ENCODE data around the gene HES5. TPM values are rescaled to one million over a fixed set of nuclear protein-coding genes. Genes with fewer than 3 reads are reported as not detected.

HES5 gene
- total and polyA plus RNA-seq, 2 of the 13 experiments (the other 11 are each of a cell fraction or from before 2014, with no cell fraction given) = not detected

- no peak for DNase-seq (ENCODE audit: low spot score)
- no peak for FAIRE-seq
- H3K9me3 ChIP-seq (ENCODE audit: low read length) = no peaks in the 10 kb centered on the region
- BruUV-seq (replicated peaks) = no TSS peak
- 0 out of 3 replicates have a peak, but pooled peaks have one; percentile 2 for ATAC-seq
- ChIA-PET CTCF (ENCODE audit: low intra/inter-chr PET ratio, low total read pairs) (interaction anchor here (1.5 kb wide), 1 partner anchor 111 kb away, joined by 5 read pairs; no protein-coding TSS in a partner anchor), POLR2A (interaction anchor here (1.0 to 3.9 kb wide), 10 partner anchors 9 to 112 kb away, joined by 3 to 38 read pairs (median 6); partner anchors contain the start of gene PEX10)
- in situ Hi-C loops (cut with HindIII; ENCODE audit: extremely low pct_ligation_motif_present, low pct_unique_long_range_greater_than_20kb) (no loop called here), intact Hi-C loops (cut with micrococcal nuclease; ENCODE audit: unreplicated experiment) (no loop called here)
- no peak overlapping the region for H2AFZ ChIP-seq (ENCODE audit: low read length)
- H4K20me1 ChIP-seq (ENCODE audit: insufficient read depth, low read length) = peaks cover 34% of the 10 kb centered on the region
- H3K4me1 ChIP-seq (ENCODE audit: insufficient read depth, low read length) = peaks cover 66% of the 10 kb centered on the region
- peak overlapping the region; percentile 88 for H3K9ac ChIP-seq (ENCODE audit: insufficient read depth, low read depth, low read length)
- peak overlapping the region; percentile 65 to 96 (median 69) for H3K4me3 ChIP-seq (replicated peaks in 1 of 3; ENCODE audit: insufficient read depth in 1 of 3, low read depth in 2 of 3, low read length in 3 of 3)
- H3K27ac ChIP-seq (ENCODE audit: extremely low read length, insufficient read depth, low read length) = peak overlapping the region; percentile 49
- peaks cover 35% of the 10 kb centered on the region for H3K79me2 ChIP-seq (ENCODE audit: insufficient read depth, low read length)
- H3K36me3 ChIP-seq (replicated peaks in 1 of 2; ENCODE audit: control insufficient read depth in 1 of 2, insufficient read depth in 2 of 2, low read length in 2 of 2) = peaks cover 5 to 16% of the 10 kb centered on the region in 2 experiments; a peak in 4 of 5 replicates
- H3K27me3 ChIP-seq (ENCODE audit: control insufficient read depth in 1 of 2, insufficient read depth in 2 of 2, low read length in 2 of 2) = peaks cover 8 to 30% of the 10 kb centered on the region in 2 experiments
- H3K4me2 ChIP-seq (ENCODE audit: low read depth, low read length) = peak overlapping the region; percentile 92
- WGBS (ENCODE audit: low lambda C conversion rate) = 1% methylated on average over 8 of the region's 20 CpGs
- TF ChIP-seq ZBTB20 (CRISPR knock-in tag; IDR thresholded peaks at IDR 0.05; ENCODE audit: borderline replicate concordance, low read depth) (peak; percentile 31; the same call in 1 of the 2 replicates), ZNF253 (CRISPR knock-in tag; IDR thresholded peaks at IDR 0.05; ENCODE audit: borderline replicate concordance) (no peak), EHMT2 (IDR thresholded peaks at IDR 0.05; ENCODE audit: borderline replicate concordance, low read depth, low read length) (no peak), RFX1 (IDR thresholded peaks at IDR 0.05) (no peak), ZNF687 (CRISPR knock-in tag; IDR thresholded peaks at IDR 0.05) (peak; percentile 52; the same call in 1 of the 2 replicates), ZNF891 (CRISPR knock-in tag; IDR thresholded peaks at IDR 0.05) (0 out of 2 replicates have a peak, but pooled peaks have one; percentile 41), CENPX (CRISPR knock-in tag; IDR thresholded peaks at IDR 0.05) (no peak), KDM4B (CRISPR knock-in tag; IDR thresholded peaks at IDR 0.05) (no peak), NR1H2 (CRISPR knock-in tag; IDR thresholded peaks at IDR 0.05; ENCODE audit: borderline replicate concordance, low read depth) (no peak), ATF7-NPFF (CRISPR knock-in tag; IDR thresholded peaks at IDR 0.05; ENCODE audit: low read depth) (no peak), ZNF329 (CRISPR knock-in tag; IDR thresholded peaks at IDR 0.05; ENCODE audit: low read depth) (no peak), ZBTB7A (CRISPR knock-in tag; IDR thresholded peaks at IDR 0.05) (0 out of 2 replicates have a peak, but pooled peaks have one; percentile 16), STAT5B (CRISPR knock-in tag; IDR thresholded peaks at IDR 0.05) (no peak), HNRNPLL (IDR thresholded peaks at IDR 0.05; ENCODE audit: low read depth, low read length, poor library complexity, severe bottlenecking) (peak; percentile 51), ZBED4 (CRISPR knock-in tag; IDR thresholded peaks at IDR 0.05; ENCODE audit: borderline replicate concordance) (no peak), E2F1 (CRISPR knock-in tag; IDR thresholded peaks at IDR 0.05) (no peak)
Observed at GRCh38 chr1:2525572-2525919, 4.5 kb downstream of the HES5 start.

Measured in HepG2 (cell line).